ENCODE results near the gene IQSEC3.
"Not testable (repeated sequence)": the region's sequence is repeated elsewhere in the genome, so short reads cannot be mapped to it uniquely, and the experiment has no call there.

IQSEC3 gene

GRCh38 chr12:113347-113746 lies 46.8 kb downstream of the IQSEC3 start:
- DNase-seq, result peak; percentile 8

GRCh38 chr12:114626-115211 lies 48.2 kb downstream of the IQSEC3 start:
- DNase-seq, result no peak

GRCh38 chr12:115518-115917 lies 49.0 kb downstream of the IQSEC3 start:
- no peak for DNase-seq

- no peak for DNase-seq
These were observed 49.7 kb downstream of the IQSEC3 start for GRCh38 chr12:115960-116915.

GRCh38 chr12:117311-117710 lies 50.7 kb downstream of the IQSEC3 start:
- no peak for DNase-seq

GRCh38 chr12:117816-118345 lies 51.3 kb downstream of the IQSEC3 start:
- DNase-seq, result no peak

GRCh38 chr12:118591-118990 lies 52.0 kb downstream of the IQSEC3 start:
- DNase-seq, result no peak

GRCh38 chr12:120951-121350 lies 54.4 kb downstream of the IQSEC3 start:
- DNase-seq, result no peak

- DNase-seq, result no peak
These were observed 55.1 kb downstream of the IQSEC3 start for GRCh38 chr12:121647-122046.

GRCh38 chr12:125075-125474 lies 58.5 kb downstream of the IQSEC3 start:
- no peak for DNase-seq

- no peak for DNase-seq
These were observed 59.0 kb downstream of the IQSEC3 start for GRCh38 chr12:125566-125965.

- DNase-seq, result no peak
These were observed 61.5 kb downstream of the IQSEC3 start for GRCh38 chr12:128079-128478.

- DNase-seq, result no peak
These were observed 62.4 kb downstream of the IQSEC3 start for GRCh38 chr12:129001-129400.

GRCh38 chr12:130519-130918 lies 64.0 kb downstream of the IQSEC3 start:
- DNase-seq, result no peak

GRCh38 chr12:131008-131407 lies 64.4 kb downstream of the IQSEC3 start:
- DNase-seq, result no peak

- DNase-seq, result no peak
These were observed 65.3 kb downstream of the IQSEC3 start for GRCh38 chr12:131732-132495.

- not testable (repeated sequence) for DNase-seq
These were observed 67.2 kb downstream of the IQSEC3 start for GRCh38 chr12:133616-134232.

- no peak for DNase-seq
These were observed 68.6 kb downstream of the IQSEC3 start for GRCh38 chr12:135138-135537.

GRCh38 chr12:138171-138897 lies 71.8 kb downstream of the IQSEC3 start:
- no peak for DNase-seq

- peak; percentile 1 for DNase-seq
These were observed 72.4 kb downstream of the IQSEC3 start for GRCh38 chr12:138898-139534.

- DNase-seq, result no peak
These were observed 73.0 kb downstream of the IQSEC3 start for GRCh38 chr12:139585-139984.

GRCh38 chr12:140162-140561 lies 73.6 kb downstream of the IQSEC3 start:
- DNase-seq, result no peak
